Suprapubic skin (tissue), 4 donors: Measurements from ENCODE around the gene SSTR3.

Source experiments
- CTCF ChIP-seq, 2 donors: fragments of 200-600 bp in 1 of 2; fragments of 450-650 bp in 1 of 2; sonication (generic) in 1 of 2; IDR thresholded peaks; one replicate each; pipeline ENCODE4 v1.5.1; 2016 to 2019; ENCODE audit warnings: antibody characterized with exemption in 2 of 2, mild to moderate bottlenecking in 1 of 2, moderate library complexity in 1 of 2
- POLR2A ChIP-seq, 2 donors: fragments of 450-650 bp; IDR thresholded peaks; one replicate each; pipeline ENCODE4 v1.6.1; 2017; ENCODE audit warnings: antibody characterized with exemption in 2 of 2, mild to moderate bottlenecking in 2 of 2, moderate library complexity in 2 of 2
- POLR2AphosphoS5 ChIP-seq, 3 donors: sonication (generic); formaldehyde crosslinking; IDR thresholded peaks; one replicate each; pipeline ENCODE4 v1.6.1; 2017; ENCODE audit warnings: antibody characterized with exemption in 3 of 3

- TF ChIP-seq CTCF (IDR thresholded peaks at IDR 0.05) (no peak), POLR2A (IDR thresholded peaks at IDR 0.05) (no peak), POLR2AphosphoS5 (IDR thresholded peaks at IDR 0.05) (no peak)
These were observed 2.1 kb downstream of the SSTR3 start for GRCh38 chr22:37210041-37210803.
